HG02973 (cell line): ENCODE results near the gene CCN6.
A peak's percentile ranks its signal among the peaks of the same experiment; 100 is the strongest.
"Not testable (repeated sequence)": the region's sequence is repeated elsewhere in the genome, so short reads cannot be mapped to it uniquely, and the experiment has no call there.

ENCODE experiments used
- ATAC-seq: cut with Tn5 transposase; IDR thresholded peaks from one replicate; pipeline ENCODE4 v1.9.1; 2021; ENCODE audit warnings: moderate library complexity; ENCODE audit not compliant: unreplicated experiment

CCN6 gene

GRCh38 chr6:112049026-112049799 is 4.7 kb upstream of the CCN6 start:
- ATAC-seq = no peak

- no peak for ATAC-seq
Measured at GRCh38 chr6:112049996-112050395, 3.9 kb upstream of the CCN6 start.

GRCh38 chr6:112050429-112050828 is 3.5 kb upstream of the CCN6 start:
- no peak for ATAC-seq

- ATAC-seq = not testable (repeated sequence)
Measured at GRCh38 chr6:112051251-112051740, 2.6 kb upstream of the CCN6 start.

- no peak for ATAC-seq
Measured at GRCh38 chr6:112054555-112055190, 769 bp downstream of the CCN6 start.

- no peak for ATAC-seq
Measured at GRCh38 chr6:112058243-112059032, 4.5 kb downstream of the CCN6 start.

- no peak for ATAC-seq
Measured at GRCh38 chr6:112061605-112062004, 7.7 kb downstream of the CCN6 start.

- ATAC-seq = no peak
Measured at GRCh38 chr6:112062966-112063365, 9.1 kb downstream of the CCN6 start.

- ATAC-seq = no peak
Measured at GRCh38 chr6:112065426-112065986, 11.6 kb downstream of the CCN6 start.

GRCh38 chr6:112066606-112067005 is 12.7 kb downstream of the CCN6 start:
- ATAC-seq = no peak

- no peak for ATAC-seq
Measured at GRCh38 chr6:112081569-112081968, 27.7 kb downstream of the CCN6 start.

- no peak for ATAC-seq
Measured at GRCh38 chr6:112085286-112086065, 31.6 kb downstream of the CCN6 start.

- peak; percentile 23 for ATAC-seq
Measured at GRCh38 chr6:112086744-112087135, 32.8 kb downstream of the CCN6 start.

- ATAC-seq = peak; percentile 97
Measured at GRCh38 chr6:112087136-112087911, 33.4 kb downstream of the CCN6 start, which contains the start of the genes FAM229B and TUBE1. Gene FAM229B, plus strand, starts transcription at chr6:112087591. Its CDS starts 11,693 bp downstream, at chr6:112099284. Gene TUBE1, minus strand, starts transcription at chr6:112087482. Its CDS starts 48 bp downstream, at chr6:112087434.

- no peak for ATAC-seq
Measured at GRCh38 chr6:112087916-112088315, 34.0 kb downstream of the CCN6 start.

GRCh38 chr6:112096901-112097300 is 43.0 kb downstream of the CCN6 start:
- no peak for ATAC-seq

GRCh38 chr6:112100561-112100960 is 46.7 kb downstream of the CCN6 start:
- no peak for ATAC-seq

GRCh38 chr6:112106026-112106425 is 52.1 kb downstream of the CCN6 start:
- not testable (repeated sequence) for ATAC-seq

- ATAC-seq = no peak
Measured at GRCh38 chr6:112106562-112106961, 52.7 kb downstream of the CCN6 start.
